SK-N-SH (cell line): ENCODE results near the gene TM4SF4.
A peak's percentile ranks its signal among the peaks of the same experiment; 100 is the strongest.

Experiments used
- CHD2 ChIP-seq: fragments of 150-350 bp; IDR thresholded peaks from 2 replicates; pipeline ENCODE4 v1.6.1; 2018; ENCODE audit warnings: low read length; ENCODE audit not compliant: partially characterized antibody
- EP300 ChIP-seq, 2 experiments: IDR thresholded peaks; 2 replicates each; pipeline versions ENCODE4 v1.4.0 to v1.6.1; 2012; ENCODE audit warnings: borderline replicate concordance in 1 of 2, low read depth in 1 of 2, low read length in 1 of 2
- EZH2phosphoT487 ChIP-seq: fragments of 200-600 bp; sonication (generic); IDR thresholded peaks from 2 replicates; pipeline ENCODE4 v1.6.1; 2017; ENCODE audit warnings: low read depth, mixed run types, mild to moderate bottlenecking, antibody characterized with exemption, moderate library complexity, borderline replicate concordance
- FOXJ3 ChIP-seq: sonication (generic); formaldehyde crosslinking; IDR thresholded peaks from 2 replicates; pipeline ENCODE4 v1.5.1; 2020; ENCODE audit warnings: mild to moderate bottlenecking, missing genetic modification reagents
- FOXM1 ChIP-seq: IDR thresholded peaks from 2 replicates; pipeline ENCODE4 v1.4.0; 2012; ENCODE audit warnings: low read depth, mild to moderate bottlenecking
- JUND ChIP-seq: IDR thresholded peaks from 2 replicates; pipeline ENCODE4 v1.4.0; 2012
- POLR2AphosphoS5 ChIP-seq: IDR thresholded peaks from 2 replicates; pipeline ENCODE4 v1.6.1; 2012; ENCODE audit warnings: low read depth, low read length
- RXRA ChIP-seq: IDR thresholded peaks from 2 replicates; pipeline ENCODE4 v1.4.0; 2012; ENCODE audit warnings: low read depth, mild to moderate bottlenecking, borderline replicate concordance
- SIN3A ChIP-seq: IDR thresholded peaks from 2 replicates; pipeline ENCODE4 v1.6.1; 2012; ENCODE audit warnings: low read depth, mild to moderate bottlenecking, low read length, moderate library complexity, borderline replicate concordance
- TAF1 ChIP-seq: IDR thresholded peaks from 2 replicates; pipeline ENCODE4 v1.6.1; 2012; ENCODE audit warnings: low read depth, mild to moderate bottlenecking, low read length, moderate library complexity, borderline replicate concordance
- YY1 ChIP-seq: IDR thresholded peaks from 2 replicates; pipeline ENCODE4 v1.4.0; 2012; ENCODE audit warnings: low read depth, mild to moderate bottlenecking
- TF ChIP-seq, protein P1 (sequence below): fragments of 200-600 bp; sonication (generic); IDR thresholded peaks from 2 replicates; pipeline ENCODE4 v1.6.1; 2017; ENCODE audit warnings: antibody characterized with exemption, mild to moderate bottlenecking, moderate library complexity
- TF ChIP-seq, protein P2 (sequence below): IDR thresholded peaks from 2 replicates; pipeline ENCODE4 v1.6.1; 2012; ENCODE audit warnings: mild to moderate bottlenecking, low read depth, low read length, moderate library complexity
- TF ChIP-seq, protein P3 (sequence below): IDR thresholded peaks from 2 replicates; pipeline ENCODE4 v1.4.0; 2012; ENCODE audit warnings: low read depth

DNA sequence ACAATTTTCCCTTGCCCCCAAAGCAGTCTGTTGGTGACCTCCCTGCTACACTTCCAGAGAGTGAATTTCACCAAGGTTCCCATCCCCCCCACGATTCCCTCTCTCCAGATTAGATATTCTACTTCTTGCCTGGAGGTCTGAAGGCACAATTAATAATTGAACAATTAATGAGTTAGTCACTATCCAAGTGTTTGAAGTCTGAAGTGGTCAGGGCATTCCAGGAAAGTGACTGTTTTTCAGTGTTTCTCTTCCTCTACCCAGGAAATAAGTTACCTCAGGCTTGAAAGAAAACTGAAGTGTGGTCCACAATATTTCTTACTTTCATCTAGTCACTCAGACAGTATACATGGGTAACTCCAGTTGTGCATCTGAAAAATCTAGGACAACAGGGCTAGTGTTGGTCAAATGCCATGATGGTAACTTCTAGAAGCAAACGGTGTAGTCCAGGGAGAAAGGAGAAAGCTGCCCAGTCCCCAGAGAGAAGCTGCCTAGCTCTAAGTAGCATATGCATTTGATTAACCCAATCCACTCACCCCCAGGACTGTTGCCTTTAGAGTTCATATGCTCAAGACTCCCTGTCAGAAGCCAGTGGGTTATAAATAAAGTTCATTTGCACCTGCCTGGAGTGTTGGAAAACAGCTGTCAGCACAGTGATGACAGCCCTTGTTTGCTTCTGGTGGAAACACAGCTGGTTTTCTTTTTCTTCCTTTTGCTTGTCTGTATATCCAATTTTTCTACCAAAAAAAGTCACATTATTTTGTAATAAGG is 2.3 kb upstream of the TM4SF4 start:
- TF ChIP-seq, protein P1, sequence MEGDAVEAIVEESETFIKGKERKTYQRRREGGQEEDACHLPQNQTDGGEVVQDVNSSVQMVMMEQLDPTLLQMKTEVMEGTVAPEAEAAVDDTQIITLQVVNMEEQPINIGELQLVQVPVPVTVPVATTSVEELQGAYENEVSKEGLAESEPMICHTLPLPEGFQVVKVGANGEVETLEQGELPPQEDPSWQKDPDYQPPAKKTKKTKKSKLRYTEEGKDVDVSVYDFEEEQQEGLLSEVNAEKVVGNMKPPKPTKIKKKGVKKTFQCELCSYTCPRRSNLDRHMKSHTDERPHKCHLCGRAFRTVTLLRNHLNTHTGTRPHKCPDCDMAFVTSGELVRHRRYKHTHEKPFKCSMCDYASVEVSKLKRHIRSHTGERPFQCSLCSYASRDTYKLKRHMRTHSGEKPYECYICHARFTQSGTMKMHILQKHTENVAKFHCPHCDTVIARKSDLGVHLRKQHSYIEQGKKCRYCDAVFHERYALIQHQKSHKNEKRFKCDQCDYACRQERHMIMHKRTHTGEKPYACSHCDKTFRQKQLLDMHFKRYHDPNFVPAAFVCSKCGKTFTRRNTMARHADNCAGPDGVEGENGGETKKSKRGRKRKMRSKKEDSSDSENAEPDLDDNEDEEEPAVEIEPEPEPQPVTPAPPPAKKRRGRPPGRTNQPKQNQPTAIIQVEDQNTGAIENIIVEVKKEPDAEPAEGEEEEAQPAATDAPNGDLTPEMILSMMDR: no peak
- TF ChIP-seq, protein P2, sequence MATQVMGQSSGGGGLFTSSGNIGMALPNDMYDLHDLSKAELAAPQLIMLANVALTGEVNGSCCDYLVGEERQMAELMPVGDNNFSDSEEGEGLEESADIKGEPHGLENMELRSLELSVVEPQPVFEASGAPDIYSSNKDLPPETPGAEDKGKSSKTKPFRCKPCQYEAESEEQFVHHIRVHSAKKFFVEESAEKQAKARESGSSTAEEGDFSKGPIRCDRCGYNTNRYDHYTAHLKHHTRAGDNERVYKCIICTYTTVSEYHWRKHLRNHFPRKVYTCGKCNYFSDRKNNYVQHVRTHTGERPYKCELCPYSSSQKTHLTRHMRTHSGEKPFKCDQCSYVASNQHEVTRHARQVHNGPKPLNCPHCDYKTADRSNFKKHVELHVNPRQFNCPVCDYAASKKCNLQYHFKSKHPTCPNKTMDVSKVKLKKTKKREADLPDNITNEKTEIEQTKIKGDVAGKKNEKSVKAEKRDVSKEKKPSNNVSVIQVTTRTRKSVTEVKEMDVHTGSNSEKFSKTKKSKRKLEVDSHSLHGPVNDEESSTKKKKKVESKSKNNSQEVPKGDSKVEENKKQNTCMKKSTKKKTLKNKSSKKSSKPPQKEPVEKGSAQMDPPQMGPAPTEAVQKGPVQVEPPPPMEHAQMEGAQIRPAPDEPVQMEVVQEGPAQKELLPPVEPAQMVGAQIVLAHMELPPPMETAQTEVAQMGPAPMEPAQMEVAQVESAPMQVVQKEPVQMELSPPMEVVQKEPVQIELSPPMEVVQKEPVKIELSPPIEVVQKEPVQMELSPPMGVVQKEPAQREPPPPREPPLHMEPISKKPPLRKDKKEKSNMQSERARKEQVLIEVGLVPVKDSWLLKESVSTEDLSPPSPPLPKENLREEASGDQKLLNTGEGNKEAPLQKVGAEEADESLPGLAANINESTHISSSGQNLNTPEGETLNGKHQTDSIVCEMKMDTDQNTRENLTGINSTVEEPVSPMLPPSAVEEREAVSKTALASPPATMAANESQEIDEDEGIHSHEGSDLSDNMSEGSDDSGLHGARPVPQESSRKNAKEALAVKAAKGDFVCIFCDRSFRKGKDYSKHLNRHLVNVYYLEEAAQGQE: no peak
- TF ChIP-seq FOXM1 (no peak), POLR2AphosphoS5 (no peak), YY1 (no peak), EP300 (IDR thresholded peaks at IDR 0.05; ENCODE audit: borderline replicate concordance in 1 of 2, low read depth in 1 of 2, low read length in 1 of 2) (peak in 1 of 2 experiments; percentile 67; a peak in 2 of 4 replicates), JUND (no peak), TAF1 (no peak), CHD2 (peak; percentile 23), SIN3A (no peak), RXRA (no peak), EZH2phosphoT487 (no peak), FOXJ3 (CRISPR knock-in tag) (no peak)
- TF ChIP-seq, protein P3, sequence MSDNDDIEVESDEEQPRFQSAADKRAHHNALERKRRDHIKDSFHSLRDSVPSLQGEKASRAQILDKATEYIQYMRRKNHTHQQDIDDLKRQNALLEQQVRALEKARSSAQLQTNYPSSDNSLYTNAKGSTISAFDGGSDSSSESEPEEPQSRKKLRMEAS: no peak
